K562 (cell line): Measurements from ENCODE around the gene ASCC2. TPM values are rescaled to one million over a fixed set of nuclear protein-coding genes. Genes with fewer than 3 reads are reported as not detected.
A peak's percentile ranks its signal among the peaks of the same experiment; 100 is the strongest.

Experiments
- ATAC-seq: fragments of 200-7000 bp; cut with Tn5 transposase; 3 replicates; pipeline ENCODE4 v1.9.1; 2020; ENCODE audit warnings: moderate library complexity
- BruUV-seq: library from RNA; stranded (reverse); fragments of 400-500 nt; replicated peaks from 2 replicates; lab custom pipeline; 2021; lab: Mats Ljungman, UMichigan
- CTCF ChIA-PET: fragments of 300-600 bp; formaldehyde crosslinking; extraction: SDS; loops from one replicate; lab custom pipeline; 2021; ENCODE audit warnings: low intra/inter-chr PET ratio; lab: Yijun Ruan, JAX
- POLR2A ChIA-PET: fragments of 300-600, 350-650 bp; sonication (Branson Sonifier 250); formaldehyde crosslinking; extraction: SDS; loops from one replicate; lab custom pipeline; 2021; ENCODE audit warnings: antibody characterized with exemption, inconsistent platforms; lab: Yijun Ruan, JAX
- DNase-seq, 4 experiments: peaks; one replicate each; pipeline versions ENCODE4 v3.0.0 to v3.0.0-alpha.2; 2011 to 2018; ENCODE audit warnings: low spot score in 3 of 4, mixed read lengths in 3 of 4; ENCODE audit errors: extremely low read depth in 1 of 4
- FAIRE-seq: peaks from 2 replicates; lab custom pipeline; 2011; peaks lifted over from hg19 to GRCh38; lab: Jason Lieb, UNC
- H2AFZ ChIP-seq: 2 replicates; pipeline ENCODE4 v1.6.0; 2011; ENCODE audit warnings: low read depth, low read length, control low read depth, inconsistent platforms
- H3K27ac ChIP-seq: fragments of 200-600 bp; 3 replicates; pipeline ENCODE4 v1.8.0; 2011; ENCODE audit warnings: low read depth, mild to moderate bottlenecking, control low read depth, inconsistent platforms, low read length, moderate library complexity, mixed read lengths; ENCODE audit errors: extremely low read depth
- H3K27me3 ChIP-seq, 2 experiments: fragments of 300-600 bp in 1 of 2; 2 replicates in 1 of 2; 3 replicates in 1 of 2; pipeline versions ENCODE4 v1.6.0 to v1.8.0; 2011; ENCODE audit warnings: inconsistent platforms in 2 of 2, low read length in 2 of 2, mild to moderate bottlenecking in 1 of 2, mixed read lengths in 1 of 2, moderate library complexity in 1 of 2; ENCODE audit not compliant: control insufficient read depth in 2 of 2, insufficient read depth in 2 of 2
- H3K36me3 ChIP-seq: fragments of 300-600 bp; 3 replicates; pipeline ENCODE4 v1.8.0; 2011; ENCODE audit warnings: mild to moderate bottlenecking, low read length, inconsistent platforms; ENCODE audit not compliant: control insufficient read depth, insufficient read depth
- H3K4me1 ChIP-seq, 2 experiments: fragments of 200-600 bp in 1 of 2; replicated peaks in 1 of 2; 2 replicates in 1 of 2; 3 replicates in 1 of 2; pipeline versions ENCODE4 v1.5.1 to v1.8.0; 2011; ENCODE audit warnings: inconsistent platforms in 2 of 2, low read length in 2 of 2, mild to moderate bottlenecking in 1 of 2, mixed read lengths in 1 of 2, moderate library complexity in 1 of 2; ENCODE audit not compliant: control insufficient read depth in 2 of 2, insufficient read depth in 2 of 2
- H3K4me2 ChIP-seq: 2 replicates; pipeline ENCODE4 v1.6.1; 2011; ENCODE audit warnings: low read length, control low read depth, inconsistent platforms, mixed read lengths; ENCODE audit not compliant: insufficient read depth
- H3K4me3 ChIP-seq: fragments of 200-600 bp; sonication (generic), shearing (Covaris generic); 2 replicates; pipeline ENCODE4 v1.5.1; 2016; ENCODE audit warnings: control low read depth, inconsistent platforms
- H3K79me2 ChIP-seq: fragments of 200-600 bp; 3 replicates; pipeline ENCODE4 v1.8.0; 2011; ENCODE audit warnings: low read length, inconsistent platforms; ENCODE audit not compliant: control insufficient read depth, insufficient read depth
- H3K9ac ChIP-seq, 2 experiments: 2 replicates each; pipeline versions ENCODE4 v1.6.0 to v1.6.1; 2011; ENCODE audit warnings: low read depth in 2 of 2, low read length in 2 of 2, control low read depth in 1 of 2, inconsistent platforms in 1 of 2, mild to moderate bottlenecking in 1 of 2, mixed read lengths in 1 of 2; ENCODE audit not compliant: insufficient read depth in 1 of 2
- H3K9me1 ChIP-seq: one replicate; pipeline ENCODE4 v1.6.0; 2011; ENCODE audit warnings: inconsistent platforms, mild to moderate bottlenecking, low read length, moderate library complexity; ENCODE audit not compliant: control insufficient read depth, insufficient read depth
- H3K9me3 ChIP-seq: replicated peaks from 2 replicates; pipeline ENCODE4 v1.5.1; 2011; ENCODE audit warnings: low read depth, low read length, inconsistent platforms; ENCODE audit not compliant: control insufficient read depth, insufficient read depth
- H4K20me1 ChIP-seq: replicated peaks from 2 replicates; pipeline ENCODE4 v1.6.1; 2011; ENCODE audit warnings: low read length, inconsistent platforms, mixed read lengths; ENCODE audit not compliant: control insufficient read depth, insufficient read depth
- ELK3 ChIP-seq: fragments of 450-650 bp; formaldehyde crosslinking; IDR thresholded peaks from 2 replicates; pipeline ENCODE4 v1.4.0; 2020; ENCODE audit warnings: mild to moderate bottlenecking
- ZBTB33 ChIP-seq: sonication (generic); formaldehyde crosslinking; IDR thresholded peaks from 2 replicates; pipeline ENCODE4 v1.8.1; 2023; ENCODE audit warnings: mild to moderate bottlenecking, missing genetic modification reagents
- WGBS: fragments of 100-300 bp; shearing (Covaris generic); methylation state at CpG from one replicate; pipeline ENCODE4 v1.1.6; 2016; ENCODE audit warnings: low coverage, mixed read lengths; ENCODE audit not compliant: insufficient coverage; ENCODE audit errors: missing lambda C conversion rate; 5-methylcytosine and 5-hydroxymethylcytosine counted together
- in situ Hi-C: fragments of 300-500 bp; cut with MboI; formaldehyde crosslinking; loops from 4 replicates; pipeline ENCODE4 v1.15.0; 2018; ENCODE audit warnings: inconsistent platforms, mixed read lengths
- intact Hi-C: fragments of 100-400 bp; cut with micrococcal nuclease; formaldehyde crosslinking; loops from 2 replicates; pipeline ENCODE4 v1.14.2; 2022
- polyA plus RNA-seq, 8 experiments: library from polyadenylated mRNA; depleted of rRNA in 4 of 8; stranded (reverse) in 5 of 8; unstranded in 3 of 8; fragments of >200 nt; fragmentation: Nextera tagmentation in 2 of 8; fragmentation: Illumina TruSeq in 1 of 8; extraction: Ambion mirVana in 2 of 8; extraction: Trizol in 1 of 8; gene quantifications; 2 replicates each; pipeline versions ENCODE4 v1.2.1 to v1.2.3, GENCODE V29; 2011 to 2014; ENCODE audit warnings: inconsistent platforms in 1 of 8, missing spikeins in 1 of 8
- total RNA-seq, 7 experiments: library from RNA; depleted of rRNA in 6 of 7; stranded (reverse); fragments of >200 nt in 6 of 7; fragmentation: Illumina TruSeq in 2 of 7; extraction: Trizol in 2 of 7; gene quantifications; 2 replicates each; pipeline versions ENCODE4 v1.2.1 to v1.2.3, GENCODE V29; 2011 to 2021; ENCODE audit warnings: low replicate concordance in 1 of 7

Gene ASCC2
- total and polyA plus RNA-seq, 9 of the 15 experiments (the other 6 are each of a cell fraction or from before 2014, with no cell fraction given) = 4.0 to 46.7 (median 26.8) TPM

GRCh38 chr22:29788339-29789279 is 49.5 kb downstream of the ASCC2 start:
- ChIA-PET POLR2A (interaction anchor here (1.2 kb wide), 1 partner anchor 9 kb away, joined by 5 read pairs; no protein-coding TSS in a partner anchor), CTCF (no interaction called here)
- FAIRE-seq (no peak), DNase-seq (no peak), ATAC-seq (no peak)
- Histone ChIP-seq H3K36me3 (peaks cover 50% of the 10 kb centered on the region; the same call in 1 of the 3 replicates), H3K4me1 (no peaks in the 10 kb centered on the region; a peak in 1 of 5 replicates), H3K27me3 (no peaks in the 10 kb centered on the region), H3K4me3 (no peak overlapping the region), H3K79me2 (no peaks in the 10 kb centered on the region), H4K20me1 (no peaks in the 10 kb centered on the region), H2AFZ (no peak overlapping the region), H3K9me1 (no peaks in the 10 kb centered on the region), H3K27ac (no peak overlapping the region), H3K4me2 (no peak overlapping the region), H3K9me3 (no peaks in the 10 kb centered on the region), H3K9ac (no peak overlapping the region)
- TSS peak; percentile 85 for BruUV-seq
- intact Hi-C loops = no loop called here
- 85% methylated on average over 9 of the region's 27 CpGs for WGBS
- in situ Hi-C loops = no loop called here
- TF ChIP-seq ELK3 (CRISPR knock-in tag) = no peak
- peak; percentile 60; the same call in 1 of the 2 replicates for TF ChIP-seq ZBTB33 (CRISPR knock-in tag)
